ACHN (cell line): ENCODE measurements around the gene ALDH3B1.

ENCODE experiments used
- DNase-seq: peaks from one replicate; pipeline ENCODE4 v3.0.0-alpha.2; 2015
- in situ Hi-C: cut with HindIII; loops from 2 replicates; pipeline ENCODE4 v1.10.0; 2017; ENCODE audit warnings: low sequenced_read_pairs, low pct_ligation_motif_present, low pct_unique_long_range_greater_than_20kb

The ALDH3B1 gene

GRCh38 chr11:68052137-68052873 is 42.2 kb downstream of the ALDH3B1 start:
- no peak for DNase-seq
- in situ Hi-C loops: no loop called here

- in situ Hi-C loops: no loop called here
- no peak for DNase-seq
These were observed 43.0 kb downstream of the ALDH3B1 start for GRCh38 chr11:68053117-68053516.

- in situ Hi-C loops: no loop called here
- no peak for DNase-seq
These were observed 44.1 kb downstream of the ALDH3B1 start for GRCh38 chr11:68053981-68054812.

GRCh38 chr11:68056317-68057285 is 46.5 kb downstream of the ALDH3B1 start:
- no peak for DNase-seq
- in situ Hi-C loops: no loop called here

- no peak for DNase-seq
- in situ Hi-C loops: no loop called here
These were observed 47.7 kb downstream of the ALDH3B1 start for GRCh38 chr11:68057807-68058206.

- in situ Hi-C loops: no loop called here
- DNase-seq: no peak
These were observed 51.4 kb downstream of the ALDH3B1 start for GRCh38 chr11:68061508-68061907.

- in situ Hi-C loops: no loop called here
- no peak for DNase-seq
These were observed 54.8 kb downstream of the ALDH3B1 start for GRCh38 chr11:68064926-68065325.

- no peak for DNase-seq
- in situ Hi-C loops: no loop called here
These were observed 55.7 kb downstream of the ALDH3B1 start for GRCh38 chr11:68065841-68066240.

GRCh38 chr11:68066742-68067141 is 56.6 kb downstream of the ALDH3B1 start:
- DNase-seq: no peak
- in situ Hi-C loops: no loop called here

GRCh38 chr11:68067991-68068390 is 57.9 kb downstream of the ALDH3B1 start:
- DNase-seq: no peak
- in situ Hi-C loops: no loop called here

GRCh38 chr11:68071281-68072048 is 61.3 kb downstream of the ALDH3B1 start:
- in situ Hi-C loops: no loop called here
- no peak for DNase-seq

- in situ Hi-C loops: no loop called here
- DNase-seq: no peak
These were observed 64.6 kb downstream of the ALDH3B1 start for GRCh38 chr11:68074584-68075352.

GRCh38 chr11:68076371-68077042 is 66.4 kb downstream of the ALDH3B1 start:
- no peak for DNase-seq
- in situ Hi-C loops: no loop called here

GRCh38 chr11:68077617-68078582 is 67.8 kb downstream of the ALDH3B1 start:
- in situ Hi-C loops: no loop called here

More at GRCh38 chr11:68077617-68078582, 67.8 kb downstream of the ALDH3B1 start:
- DNase-seq: no peak
